SH-SY5Y (cell line): Measurements from ENCODE around the gene BTN1A1.

Experiments used
- GATA2 ChIP-seq: IDR thresholded peaks from 2 replicates; pipeline ENCODE4 v1.6.1; 2011; ENCODE audit warnings: mild to moderate bottlenecking, low read depth, low read length
- GATA3 ChIP-seq: IDR thresholded peaks from 2 replicates; pipeline ENCODE4 v1.6.1; 2011; ENCODE audit warnings: low read depth, mild to moderate bottlenecking, low read length, moderate library complexity

- no peak for TF ChIP-seq GATA3
- no peak for TF ChIP-seq GATA2
Measured at GRCh38 chr6:26497610-26498009, 2.5 kb upstream of the BTN1A1 start.
